Erythroblast (primary cell): ENCODE data around the gene ZNF200.
"Not testable (repeated sequence)": the region's sequence is repeated elsewhere in the genome, so short reads cannot be mapped to it uniquely, and the experiment has no call there.

Experiments used
- DNase-seq, 2 experiments: peaks; one replicate each; lab custom pipeline; 2025; lab: John Stamatoyannopoulos, UW
- GATA1 ChIP-seq: IDR thresholded peaks from 2 replicates; pipeline ENCODE4 v1.6.1; 2011; ENCODE audit warnings: low read depth, mild to moderate bottlenecking, control low read depth, low read length, moderate library complexity
- POLR2A ChIP-seq: IDR thresholded peaks from 2 replicates; pipeline ENCODE4 v1.6.1; 2011; ENCODE audit warnings: mild to moderate bottlenecking, low read length

ZNF200 gene

GRCh38 chr16:3234857-3235561 lies at the start of gene ZNF200:
TSS of gene ZNF200 (minus strand) at chr16:3235158. CDS start at chr16:3233755, 1,403 bp downstream.
- peak; percentile 98 for DNase-seq
- TF ChIP-seq GATA1 = no peak
- peak; percentile 92 for TF ChIP-seq POLR2A

- peak; percentile 56 to 58 for DNase-seq
- TF ChIP-seq POLR2A (no peak), GATA1 (no peak)
These were observed 48.8 kb upstream of the ZNF200 start for GRCh38 chr16:3283543-3284447.

GRCh38 chr16:3282730-3283542 lies 48.0 kb upstream of the ZNF200 start, which contains the start of gene ZNF263:
TSS of gene ZNF263 (plus strand) at chr16:3283491. CDS start at chr16:3283819, 328 bp downstream.
- peak; percentile 94 for TF ChIP-seq POLR2A
- no peak for TF ChIP-seq GATA1
- peak; percentile 98 for DNase-seq

- TF ChIP-seq GATA1 (no peak), POLR2A (no peak)
- peak in 1 of 2 experiments; percentile 90 for DNase-seq
These were observed 47.3 kb upstream of the ZNF200 start for GRCh38 chr16:3282103-3282729.

- no peak for DNase-seq
- TF ChIP-seq POLR2A = no peak
- no peak for TF ChIP-seq GATA1
These were observed 46.4 kb upstream of the ZNF200 start for GRCh38 chr16:3281222-3281820.

- no peak for DNase-seq
- TF ChIP-seq POLR2A = no peak
These were observed 41.7 kb upstream of the ZNF200 start for GRCh38 chr16:3276679-3277078.

- TF ChIP-seq GATA1 (no peak), POLR2A (no peak)
- no peak for DNase-seq
These were observed 40.0 kb upstream of the ZNF200 start for GRCh38 chr16:3274947-3275346.

- no peak for DNase-seq
- TF ChIP-seq GATA1 (no peak), POLR2A (no peak)
These were observed 39.5 kb upstream of the ZNF200 start for GRCh38 chr16:3274490-3274889.

GRCh38 chr16:3271281-3271680 lies 36.3 kb upstream of the ZNF200 start:
- DNase-seq = not testable (repeated sequence)

- DNase-seq = not testable (repeated sequence)
These were observed 35.8 kb upstream of the ZNF200 start for GRCh38 chr16:3270718-3271117.

- no peak for TF ChIP-seq GATA1
- no peak for DNase-seq
These were observed 33.3 kb upstream of the ZNF200 start for GRCh38 chr16:3268294-3268693.

GRCh38 chr16:3266873-3267537 lies 32.0 kb upstream of the ZNF200 start:
- no peak for TF ChIP-seq GATA1
- peak; percentile 58 to 62 for DNase-seq
